KOPT-K1 (cell line): ENCODE measurements around the gene LMBR1.
A peak's percentile ranks its signal among the peaks of the same experiment; 100 is the strongest.
"Not testable (repeated sequence)": the region's sequence is repeated elsewhere in the genome, so short reads cannot be mapped to it uniquely, and the experiment has no call there.

Experiments used
- H3K27ac ChIP-seq: fragments of 200-600 bp; sonication (generic); 2 replicates; pipeline ENCODE4 v1.5.1; 2016; ENCODE audit warnings: antibody characterized with exemption, mild to moderate bottlenecking, low read depth, low read length; ENCODE audit not compliant: poor library complexity, severe bottlenecking
- H3K36me3 ChIP-seq: fragments of 200-600 bp; sonication (generic); 2 replicates; pipeline ENCODE4 v1.5.1; 2017; ENCODE audit warnings: antibody characterized with exemption, mild to moderate bottlenecking, low read length, moderate library complexity; ENCODE audit not compliant: insufficient read depth
- H3K9me3 ChIP-seq: fragments of 200-600 bp; sonication (generic); 2 replicates; pipeline ENCODE4 v1.5.1; 2017; ENCODE audit warnings: antibody characterized with exemption, low read length, mild to moderate bottlenecking; ENCODE audit not compliant: insufficient read depth, poor library complexity, severe bottlenecking

LMBR1 gene

DNA sequence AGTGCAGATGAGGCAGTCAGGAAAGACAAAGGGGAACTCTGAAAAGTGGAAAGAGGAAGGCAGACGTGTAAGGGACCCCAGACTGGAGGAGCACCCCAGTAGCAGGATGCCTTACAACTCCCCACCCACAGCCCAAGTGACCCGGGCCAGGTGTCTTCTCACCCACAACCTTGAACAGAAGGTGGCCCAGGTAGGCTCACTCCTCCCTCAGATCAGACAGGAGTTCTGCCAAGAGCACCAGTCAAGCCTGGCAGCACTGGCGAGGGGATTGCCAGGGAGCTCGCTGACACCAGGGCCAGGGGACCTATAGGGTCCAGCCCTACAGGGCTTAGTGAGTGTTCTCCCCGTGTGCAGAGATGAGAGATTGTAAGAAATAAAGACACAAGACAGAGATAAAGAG is 27.1 kb upstream of the LMBR1 start:
- no peaks in the 10 kb centered on the region for H3K36me3 ChIP-seq
- H3K27ac ChIP-seq: no peak overlapping the region
- H3K9me3 ChIP-seq: peaks cover 14% of the 10 kb centered on the region

DNA sequence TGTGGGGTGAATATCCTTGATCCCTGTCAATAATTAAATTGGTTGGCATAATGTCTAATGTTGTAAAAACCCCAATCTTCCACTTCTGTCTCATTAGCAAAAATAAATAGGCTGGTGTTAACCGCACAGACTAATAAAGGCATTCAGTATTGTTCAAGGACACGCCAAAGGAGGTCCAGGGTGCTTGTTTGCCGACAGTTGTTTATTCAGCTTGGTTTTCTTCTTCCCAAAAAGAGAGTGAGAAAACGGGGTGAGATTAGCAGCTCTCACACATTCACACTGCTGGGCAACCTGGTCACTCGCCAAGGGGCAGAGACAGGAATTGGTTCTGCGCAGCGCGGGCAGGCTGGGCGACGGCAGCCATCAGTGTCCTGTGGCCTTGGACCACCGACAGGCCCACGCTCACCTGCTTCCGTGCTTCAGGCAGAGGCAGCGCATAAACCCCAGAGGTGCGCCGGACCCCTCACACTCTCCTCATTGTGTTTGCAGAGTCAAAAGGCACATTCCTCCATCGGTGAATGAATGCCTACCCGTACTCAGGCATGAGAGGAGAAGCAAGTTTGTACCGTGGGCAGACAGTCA is 26.2 kb upstream of the LMBR1 start:
- H3K27ac ChIP-seq: no peak overlapping the region
- no peaks in the 10 kb centered on the region for H3K36me3 ChIP-seq

GRCh38 chr7:156918635-156919034 is 25.7 kb upstream of the LMBR1 start:
- no peak overlapping the region for H3K27ac ChIP-seq
- peaks cover 16% of the 10 kb centered on the region for H3K9me3 ChIP-seq
- no peaks in the 10 kb centered on the region for H3K36me3 ChIP-seq

More for the DNA sequence above, 26.2 kb upstream of the LMBR1 start:
- H3K9me3 ChIP-seq: peaks cover 16% of the 10 kb centered on the region

- not testable (repeated sequence) for H3K36me3 ChIP-seq, H3K27ac ChIP-seq, H3K9me3 ChIP-seq
Observed at GRCh38 chr7:156909574-156910252, 16.7 kb upstream of the LMBR1 start.

GRCh38 chr7:156907656-156908055 is 14.7 kb upstream of the LMBR1 start:
- no peak overlapping the region for H3K27ac ChIP-seq
- H3K36me3 ChIP-seq: no peaks in the 10 kb centered on the region
- H3K9me3 ChIP-seq: no peaks in the 10 kb centered on the region

DNA sequence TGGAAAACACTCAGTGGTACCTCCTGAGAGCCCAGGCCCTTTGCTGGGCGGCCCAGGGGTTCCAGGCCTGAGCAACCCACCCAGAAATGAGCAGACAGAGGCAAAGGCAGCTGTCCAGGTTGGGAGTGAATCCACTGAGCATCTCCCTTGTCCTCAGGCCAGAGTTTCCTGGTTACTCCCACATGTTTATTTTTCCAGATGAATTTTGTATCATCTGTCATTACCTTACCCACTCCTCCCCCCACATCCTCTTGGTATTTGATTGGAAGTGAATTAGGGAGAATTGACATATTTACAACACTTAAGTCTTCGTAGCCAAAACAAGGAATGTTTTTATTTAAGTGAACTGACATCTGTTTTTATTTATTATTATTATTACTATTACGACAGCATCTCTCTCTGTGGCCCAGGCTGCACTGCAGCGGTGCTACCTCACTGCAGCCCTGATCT is 13.2 kb upstream of the LMBR1 start:
- no peaks in the 10 kb centered on the region for H3K9me3 ChIP-seq
- no peak overlapping the region for H3K27ac ChIP-seq
- no peaks in the 10 kb centered on the region for H3K36me3 ChIP-seq

GRCh38 chr7:156903232-156903909 is 10.4 kb upstream of the LMBR1 start:
- no peaks in the 10 kb centered on the region for H3K36me3 ChIP-seq
- H3K9me3 ChIP-seq: no peaks in the 10 kb centered on the region
- H3K27ac ChIP-seq: no peak overlapping the region

- not testable (repeated sequence) for H3K36me3 ChIP-seq, H3K27ac ChIP-seq, H3K9me3 ChIP-seq
Observed at GRCh38 chr7:156900093-156900492, 7.1 kb upstream of the LMBR1 start.

GRCh38 chr7:156898938-156899337 is 6.0 kb upstream of the LMBR1 start:
- H3K36me3 ChIP-seq: no peaks in the 10 kb centered on the region
- no peak overlapping the region for H3K27ac ChIP-seq
- no peaks in the 10 kb centered on the region for H3K9me3 ChIP-seq

DNA sequence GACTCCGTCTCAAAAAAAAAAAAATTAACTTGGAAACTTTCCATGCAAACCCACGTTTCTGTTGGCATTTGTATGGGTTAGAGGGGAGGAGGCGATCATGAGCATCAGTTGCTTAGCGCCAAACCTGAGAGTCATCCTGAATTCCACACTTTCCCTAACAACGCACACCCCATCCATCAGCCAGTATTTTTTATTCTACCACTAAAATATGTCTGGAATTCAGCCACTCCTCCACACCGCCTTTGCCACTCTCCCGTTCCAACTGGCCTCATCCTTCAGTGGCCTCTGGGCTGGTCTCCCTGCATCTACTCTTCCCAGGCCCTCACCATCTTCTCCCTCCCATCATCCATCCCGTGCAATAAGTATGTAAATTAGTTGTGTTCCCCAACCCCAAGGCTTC is 4.7 kb upstream of the LMBR1 start:
- Histone ChIP-seq H3K9me3 (no peaks in the 10 kb centered on the region), H3K36me3 (no peaks in the 10 kb centered on the region), H3K27ac (no peak overlapping the region)

GRCh38 chr7:156896388-156897022 is 3.5 kb upstream of the LMBR1 start:
- H3K27ac ChIP-seq: no peak overlapping the region
- no peaks in the 10 kb centered on the region for H3K36me3 ChIP-seq
- H3K9me3 ChIP-seq: no peaks in the 10 kb centered on the region

GRCh38 chr7:156895024-156895780 is 2.2 kb upstream of the LMBR1 start:
- Histone ChIP-seq H3K27ac (no peak overlapping the region), H3K36me3 (no peaks in the 10 kb centered on the region), H3K9me3 (no peaks in the 10 kb centered on the region)

GRCh38 chr7:156892081-156892800 is 742 bp downstream of the LMBR1 start:
- Histone ChIP-seq H3K36me3 (peaks cover 4% of the 10 kb centered on the region; the same call in 1 of the 2 replicates), H3K27ac (peak overlapping the region; percentile 51), H3K9me3 (no peaks in the 10 kb centered on the region)

DNA sequence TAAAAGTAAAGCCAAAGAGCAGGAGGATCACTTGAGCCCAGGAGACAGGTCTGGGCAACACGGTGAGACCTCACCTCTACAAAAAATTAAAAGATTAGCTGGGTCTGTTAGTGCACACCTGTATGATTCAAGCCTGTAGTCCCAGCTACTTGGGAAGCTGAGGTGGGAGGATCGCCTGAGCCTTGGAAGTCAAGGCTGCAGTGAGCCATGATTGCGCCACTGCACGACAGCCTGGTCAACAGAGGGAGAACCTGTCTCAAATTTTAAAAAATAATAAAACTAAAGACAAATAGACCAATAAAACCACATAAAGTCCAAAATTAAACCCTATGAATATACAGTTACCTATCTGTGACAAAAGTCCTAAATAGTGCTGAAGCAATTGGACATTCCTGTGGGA is 3.2 kb downstream of the LMBR1 start:
- H3K36me3 ChIP-seq: peaks cover 4% of the 10 kb centered on the region; the same call in 1 of the 2 replicates
- H3K9me3 ChIP-seq: no peaks in the 10 kb centered on the region
- no peak overlapping the region for H3K27ac ChIP-seq
